Kidney glomerular epithelial cell (primary cell): ENCODE results near the gene SHC1.

Source experiments
- DNase-seq: peaks from one replicate; lab custom pipeline; 2025; lab: John Stamatoyannopoulos, UW

SHC1 gene

GRCh38 chr1:155008015-155008941 is 37.7 kb upstream of the SHC1 start:
- no peak for DNase-seq

GRCh38 chr1:155007251-155007828 is 36.8 kb upstream of the SHC1 start:
- DNase-seq, result no peak

- no peak for DNase-seq
Observed at GRCh38 chr1:155006601-155007101, 36.1 kb upstream of the SHC1 start.

- DNase-seq, result no peak
Observed at GRCh38 chr1:155005076-155006011, 34.8 kb upstream of the SHC1 start.

- DNase-seq, result no peak
Observed at GRCh38 chr1:155004352-155005075, 34.0 kb upstream of the SHC1 start.

- peak; percentile 44 for DNase-seq
Observed at GRCh38 chr1:155003766-155004351, 33.3 kb upstream of the SHC1 start.

GRCh38 chr1:155003227-155003765 is 32.7 kb upstream of the SHC1 start:
- DNase-seq, result no peak

- DNase-seq, result no peak
Observed at GRCh38 chr1:155002464-155003226, 32.1 kb upstream of the SHC1 start, which contains the start of gene ZBTB7B. TSS of gene ZBTB7B (plus strand) at chr1:155002802. CDS start at chr1:155014661, 11,859 bp downstream.

GRCh38 chr1:155001675-155002463 is 31.3 kb upstream of the SHC1 start:
- peak; percentile 96 for DNase-seq

- no peak for DNase-seq
Observed at GRCh38 chr1:155001425-155001674, 30.8 kb upstream of the SHC1 start.

GRCh38 chr1:155000726-155001424 is 30.3 kb upstream of the SHC1 start:
- peak; percentile 87 for DNase-seq

- DNase-seq, result no peak
Observed at GRCh38 chr1:155000411-155000725, 29.8 kb upstream of the SHC1 start.

GRCh38 chr1:154999571-155000410 is 29.2 kb upstream of the SHC1 start:
- DNase-seq, result no peak

- peak; percentile 23 for DNase-seq
Observed at GRCh38 chr1:154998818-154999570, 28.4 kb upstream of the SHC1 start.

- DNase-seq, result no peak
Observed at GRCh38 chr1:154998201-154998780, 27.7 kb upstream of the SHC1 start.

GRCh38 chr1:154996966-154997701 is 26.6 kb upstream of the SHC1 start:
- DNase-seq, result no peak
